SK-N-SH treated with all-trans-retinoic acid at 6 μM for 48 hours (cell line): ENCODE measurements around the gene PGS1.

Experiments used
- OSR1 ChIP-seq: fragments of 250-450 bp; sonication (Bioruptor Pico); IDR thresholded peaks from 2 replicates; pipeline ENCODE4 v1.8.0; 2022; ENCODE audit warnings: moderate library complexity, mild to moderate bottlenecking, inconsistent platforms
- POU6F1 ChIP-seq: fragments of 250-450 bp; sonication (Bioruptor Pico); IDR thresholded peaks from 2 replicates; pipeline ENCODE4 v1.8.0; 2021; ENCODE audit warnings: low read depth, mild to moderate bottlenecking, moderate library complexity, borderline replicate concordance
- ZFP30 ChIP-seq: fragments of 450-650 bp; formaldehyde crosslinking; IDR thresholded peaks from 2 replicates; pipeline ENCODE4 v1.5.0; 2022; ENCODE audit warnings: mild to moderate bottlenecking, moderate library complexity

GRCh38 chr17:78460176-78460675 is 81.8 kb downstream of the PGS1 start:
- TF ChIP-seq OSR1 (CRISPR knock-in tag) (no peak), ZFP30 (CRISPR knock-in tag) (no peak), POU6F1 (no peak)
